ENCODE results near the gene TMEM14C. TPM values are rescaled to one million over a fixed set of nuclear protein-coding genes. Genes with fewer than 3 reads are reported as not detected.

The TMEM14C gene
- polyA plus RNA-seq, 1 donor from 2014 or later: 124 TPM

DNA sequence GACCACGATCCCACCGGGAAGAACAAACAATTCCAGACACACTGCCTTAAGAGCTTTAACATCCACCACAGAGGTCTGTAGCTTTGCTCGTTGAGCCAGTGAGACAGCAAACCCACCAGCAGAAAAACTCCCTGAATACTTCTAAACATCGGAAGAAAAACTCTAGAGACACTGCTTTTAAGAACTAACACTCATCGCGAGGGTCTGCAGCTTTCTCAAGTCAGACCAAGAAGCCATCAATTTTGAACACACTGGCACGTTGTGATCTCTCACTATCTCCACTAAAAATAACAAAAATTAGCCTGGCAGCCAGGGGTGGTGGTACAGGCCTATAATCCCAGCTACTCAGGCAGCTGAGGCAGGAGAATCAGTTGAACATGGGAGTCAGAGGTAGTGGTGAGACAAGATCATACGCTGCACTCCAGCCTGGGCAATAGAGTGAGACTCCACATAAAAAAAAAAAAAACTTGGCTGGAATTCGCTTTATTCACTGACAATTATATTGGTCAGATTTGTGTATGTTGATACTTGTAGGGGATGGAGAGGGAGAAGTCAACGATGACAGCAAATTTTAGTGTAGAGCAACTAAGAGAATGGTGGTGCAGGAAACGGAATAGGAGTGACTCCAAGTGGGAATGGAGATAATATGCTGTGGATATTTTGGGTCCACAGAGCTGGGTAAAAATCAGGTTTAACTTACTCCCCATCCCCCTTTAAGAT is 860 bp upstream of the TMEM14C start:
- no peaks in the 10 kb centered on the region for H3K36me3 ChIP-seq (ENCODE audit: insufficient read depth, low read length)
- peak overlapping the region; percentile 75 for H3K9ac ChIP-seq (ENCODE audit: low read length)
- TF ChIP-seq SMC3 (conservative IDR thresholded peaks at IDR 0.05; ENCODE audit: poor library complexity) (no peak), MXI1 (conservative IDR thresholded peaks at IDR 0.05; ENCODE audit: poor library complexity, severe bottlenecking) (no peak), EZH2 (IDR thresholded peaks at IDR 0.05; ENCODE audit: borderline replicate concordance, insufficient read depth, low read length, poor library complexity, severe bottlenecking) (no peak), REST (IDR thresholded peaks at IDR 0.05; ENCODE audit: borderline replicate concordance) (no peak), RAD21 (conservative IDR thresholded peaks at IDR 0.05) (no peak), POLR2AphosphoS5 (IDR thresholded peaks at IDR 0.05) (no peak), EP300 (conservative IDR thresholded peaks at IDR 0.05; ENCODE audit: poor library complexity, severe bottlenecking) (no peak), TAF1 (IDR thresholded peaks at IDR 0.05; ENCODE audit: low read depth) (no peak)
- TF ChIP-seq, protein P1, sequence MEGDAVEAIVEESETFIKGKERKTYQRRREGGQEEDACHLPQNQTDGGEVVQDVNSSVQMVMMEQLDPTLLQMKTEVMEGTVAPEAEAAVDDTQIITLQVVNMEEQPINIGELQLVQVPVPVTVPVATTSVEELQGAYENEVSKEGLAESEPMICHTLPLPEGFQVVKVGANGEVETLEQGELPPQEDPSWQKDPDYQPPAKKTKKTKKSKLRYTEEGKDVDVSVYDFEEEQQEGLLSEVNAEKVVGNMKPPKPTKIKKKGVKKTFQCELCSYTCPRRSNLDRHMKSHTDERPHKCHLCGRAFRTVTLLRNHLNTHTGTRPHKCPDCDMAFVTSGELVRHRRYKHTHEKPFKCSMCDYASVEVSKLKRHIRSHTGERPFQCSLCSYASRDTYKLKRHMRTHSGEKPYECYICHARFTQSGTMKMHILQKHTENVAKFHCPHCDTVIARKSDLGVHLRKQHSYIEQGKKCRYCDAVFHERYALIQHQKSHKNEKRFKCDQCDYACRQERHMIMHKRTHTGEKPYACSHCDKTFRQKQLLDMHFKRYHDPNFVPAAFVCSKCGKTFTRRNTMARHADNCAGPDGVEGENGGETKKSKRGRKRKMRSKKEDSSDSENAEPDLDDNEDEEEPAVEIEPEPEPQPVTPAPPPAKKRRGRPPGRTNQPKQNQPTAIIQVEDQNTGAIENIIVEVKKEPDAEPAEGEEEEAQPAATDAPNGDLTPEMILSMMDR (IDR thresholded peaks at IDR 0.05; ENCODE audit: poor library complexity, severe bottlenecking): no peak
- H3K4me3 ChIP-seq (ENCODE audit: low read length): peak overlapping the region; percentile 82
- H3K9me2 ChIP-seq (ENCODE audit: insufficient read depth, low read length): no peaks in the 10 kb centered on the region
- peaks cover 10% of the 10 kb centered on the region for H3K79me2 ChIP-seq (replicated peaks; ENCODE audit: insufficient read depth, low read length)
- peak overlapping the region; percentile 56 for H3K27ac ChIP-seq (ENCODE audit: low read length)
- no peaks in the 10 kb centered on the region for H3F3A ChIP-seq (ENCODE audit: insufficient read depth, low read length, poor library complexity, severe bottlenecking)
- peak overlapping the region; percentile 89 for H2AFZ ChIP-seq (ENCODE audit: low read depth, low read length)
- no peaks in the 10 kb centered on the region for H3K27me3 ChIP-seq (ENCODE audit: insufficient read depth, low read depth, low read length)
- H3K4me2 ChIP-seq (ENCODE audit: low read length): peak overlapping the region; percentile 61
- H3K9me3 ChIP-seq (ENCODE audit: low read length): no peaks in the 10 kb centered on the region
- no peaks in the 10 kb centered on the region for H4K20me1 ChIP-seq (ENCODE audit: insufficient read depth)

DNA sequence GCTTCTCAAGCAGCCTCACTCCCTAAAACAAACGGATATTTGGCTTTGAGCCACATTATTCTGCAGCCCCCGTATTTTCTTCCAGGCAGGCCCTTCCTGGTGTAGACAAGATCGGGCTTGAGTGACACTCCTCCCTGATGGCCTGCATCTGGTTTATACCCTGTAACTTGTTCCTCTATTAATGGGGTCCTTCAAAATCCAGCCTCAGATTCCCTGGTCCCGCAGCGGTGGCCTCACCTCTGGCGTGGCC is 375 bp upstream of the TMEM14C start:
- Histone ChIP-seq H3K9ac (ENCODE audit: low read length) (peak overlapping the region; percentile 75), H4K20me1 (ENCODE audit: insufficient read depth) (no peaks in the 10 kb centered on the region), H2AFZ (ENCODE audit: low read depth, low read length) (peak overlapping the region; percentile 89), H3K36me3 (ENCODE audit: insufficient read depth, low read length) (no peaks in the 10 kb centered on the region), H3K9me2 (ENCODE audit: insufficient read depth, low read length) (no peaks in the 10 kb centered on the region), H3K4me2 (ENCODE audit: low read length) (peak overlapping the region; percentile 61), H3K4me3 (ENCODE audit: low read length) (peak overlapping the region; percentile 82), H3F3A (ENCODE audit: insufficient read depth, low read length, poor library complexity, severe bottlenecking) (no peaks in the 10 kb centered on the region), H3K27ac (ENCODE audit: low read length) (peak overlapping the region; percentile 56), H3K9me3 (ENCODE audit: low read length) (no peaks in the 10 kb centered on the region), H3K79me2 (replicated peaks; ENCODE audit: insufficient read depth, low read length) (peaks cover 10% of the 10 kb centered on the region), H3K27me3 (ENCODE audit: insufficient read depth, low read depth, low read length) (no peaks in the 10 kb centered on the region)
- no peak for TF ChIP-seq REST (IDR thresholded peaks at IDR 0.05; ENCODE audit: borderline replicate concordance)

All from neural cell (in vitro differentiated cells).